Heart right ventricle (tissue), 16 donors: ENCODE measurements around the gene ZNF418. TPM values are rescaled to one million over a fixed set of nuclear protein-coding genes. Genes with fewer than 3 reads are reported as not detected.
"Not testable (repeated sequence)": the region's sequence is repeated elsewhere in the genome, so short reads cannot be mapped to it uniquely, and the experiment has no call there.

Experiments used
- ATAC-seq, 8 donors: fragments of 200-7000 bp; cut with Tn5 transposase; one replicate each; pipeline ENCODE4 v1.9.1; 2020; ENCODE audit warnings: mild to moderate bottlenecking in 8 of 8, moderate library complexity in 8 of 8, moderate number of reproducible peaks in 1 of 8
- DNase-seq, 2 donors: peaks; one replicate each; pipeline ENCODE4 v3.0.0-alpha.2; 2020
- H3K27ac ChIP-seq, 10 donors: fragments of 200-600 bp; sonication (generic) in 2 of 10; one replicate each; pipeline versions ENCODE4 v1.5.0 to v1.8.0; 2020 to 2022; ENCODE audit warnings: mild to moderate bottlenecking in 3 of 10
- H3K27me3 ChIP-seq, 7 donors: fragments of 200-600 bp; one replicate each; pipeline ENCODE4 v1.8.0; 2021 to 2022; ENCODE audit warnings: mild to moderate bottlenecking in 2 of 7
- H3K36me3 ChIP-seq, 9 donors: fragments of 200-600 bp; sonication (generic) in 1 of 9; one replicate each; pipeline versions ENCODE4 v1.5.0 to v1.8.0; 2020 to 2022; ENCODE audit warnings: mild to moderate bottlenecking in 2 of 9
- H3K4me1 ChIP-seq, 9 donors: fragments of 200-600 bp; sonication (generic) in 1 of 9; one replicate each; pipeline versions ENCODE4 v1.5.0 to v1.8.0; 2020 to 2022; ENCODE audit warnings: mild to moderate bottlenecking in 4 of 9
- H3K4me3 ChIP-seq, 10 donors: fragments of 200-600 bp; sonication (generic) in 2 of 10; one replicate each; pipeline versions ENCODE4 v1.5.0 to v1.8.0; 2020 to 2022; ENCODE audit warnings: mild to moderate bottlenecking in 7 of 10, moderate library complexity in 2 of 10
- H3K9me3 ChIP-seq, 11 donors: fragments of 200-600 bp in 10 of 11; sonication (generic) in 2 of 11; one replicate each; pipeline versions ENCODE4 v1.5.0 to v1.8.0; 2013 to 2022; ENCODE audit warnings: mild to moderate bottlenecking in 2 of 11, control low read depth in 1 of 11, moderate library complexity in 1 of 11
- WGBS, 2 donors: extraction: QIAGEN DNeasy Blood & Tissue Kit; methylation state at CpG; one replicate each; pipeline ENCODE4 v1.1.7; 2013; ENCODE audit warnings: inconsistent platforms in 1 of 2; 5-methylcytosine and 5-hydroxymethylcytosine counted together
- intact Hi-C, 10 donors: fragments of 100-400 bp; cut with DNase I; formaldehyde crosslinking; loops; one replicate each; pipeline versions ENCODE4 v1.11.1 to v1.14.2; 2022
- polyA plus RNA-seq, 2 donors: library from polyadenylated mRNA; stranded (reverse); fragments of 200-250 nt; gene quantifications; one replicate each; pipeline ENCODE4 v1.2.3, GENCODE V29; 2013
- total RNA-seq, 10 donors: library from RNA; stranded (reverse); fragmentation: NEBNext Ultra II Directional in 3 of 10; extraction: Animal tissue kit (Norgen Biotek cat#: 25700) in 3 of 10; gene quantifications; one replicate each; pipeline versions ENCODE4 v1.2.1 to v1.2.4, GENCODE V29; 2021 to 2023
- TF ChIP-seq, protein P1 (sequence below), 9 donors: fragments of 200-600 bp; sonication (generic) in 2 of 9; IDR thresholded peaks; one replicate each; pipeline versions ENCODE4 v1.5.0 to v1.8.0; 2021 to 2022; ENCODE audit warnings: antibody characterized with exemption in 9 of 9, mild to moderate bottlenecking in 5 of 9, moderate library complexity in 1 of 9
- donor health status: Arrhythmogenic right ventricular cardiomyopathy.
- donor health status: ischemic (EF 13 %, LVEDD 7.1; RV severe dilation, severe dysfunction).
- donor health status: healthy with polysubstance abuse.
- donor health status: DM: no; HTN: yes; CAD: no.
- donor health status: DM: no; HTN: no; CAD: no.
- donor health status: ischemic (EF 25% LVEDD 6.9; RV normal size, moderate dysfunction).
- donor health status: ischemic (EF 25% LVEDD 5.7; RV mildly dilated, moderate dysfunction).
- donor health status: healthy.
- donor health status: DM: yes; HTN: yes; CAD: no.
- donor health status: Ischemic cardiomyopathy.
- donor health status: ischemic (EF 35%, LVEDD 5.7; RV mildly dilated, moderate dysfunction).
- donor health status: nonischemic (EF 11% LVEDD 7.7; RV severe dilation, severe dysfunction).
- donor health status: DM: yes; HTN: yes; CAD: no.
- donor health status: PGD.
- donor health status: ischemic (EF 29% LVEDD 5.4; RV normal size, mild dysfunction).
- donor health status: nonischemic (EF 23%, LVEDD 6.1; RV moderate dilation, normal function).

The ZNF418 gene
- total and polyA plus RNA-seq, 12 donors, result 3.2 to 16.5 (median 11.3) TPM

DNA sequence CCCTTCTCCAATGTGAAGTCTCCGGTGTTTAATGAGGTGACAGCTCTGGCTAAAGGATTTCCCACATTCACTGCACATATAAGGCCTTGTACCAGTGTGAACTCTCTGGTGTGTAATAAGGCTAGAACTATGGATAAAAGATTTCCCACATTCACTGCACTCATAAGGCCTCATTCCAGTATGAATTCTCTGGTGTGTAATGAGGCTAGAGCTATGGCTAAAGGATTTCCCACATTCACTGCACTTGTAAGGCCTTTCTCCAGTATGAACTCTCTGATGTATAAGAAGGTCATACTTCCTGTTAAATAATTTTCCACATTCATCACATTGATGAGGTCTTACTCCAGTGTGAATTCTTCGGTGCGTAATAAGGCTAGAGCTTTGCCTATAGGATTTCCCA lies 6.4 kb upstream of the ZNF418 start:
- DNase-seq (no peak), ATAC-seq (no peak)
- Histone ChIP-seq H3K9me3 (peaks cover 0 to 100% (median 30%) of the 10 kb centered on the region in 11 donors), H3K36me3 (peaks cover 3 to 74% (median 58%) of the 10 kb centered on the region in 9 donors), H3K27me3 (no peaks in the 10 kb centered on the region), H3K4me3 (no peak overlapping the region), H3K4me1 (peaks cover 3 to 19% (median 10%) of the 10 kb centered on the region in 9 donors), H3K27ac (no peak overlapping the region)
- WGBS, 2 donors, result 99 to 100% methylated on average over 3 of the region's 3 CpGs
- TF ChIP-seq, protein P1, sequence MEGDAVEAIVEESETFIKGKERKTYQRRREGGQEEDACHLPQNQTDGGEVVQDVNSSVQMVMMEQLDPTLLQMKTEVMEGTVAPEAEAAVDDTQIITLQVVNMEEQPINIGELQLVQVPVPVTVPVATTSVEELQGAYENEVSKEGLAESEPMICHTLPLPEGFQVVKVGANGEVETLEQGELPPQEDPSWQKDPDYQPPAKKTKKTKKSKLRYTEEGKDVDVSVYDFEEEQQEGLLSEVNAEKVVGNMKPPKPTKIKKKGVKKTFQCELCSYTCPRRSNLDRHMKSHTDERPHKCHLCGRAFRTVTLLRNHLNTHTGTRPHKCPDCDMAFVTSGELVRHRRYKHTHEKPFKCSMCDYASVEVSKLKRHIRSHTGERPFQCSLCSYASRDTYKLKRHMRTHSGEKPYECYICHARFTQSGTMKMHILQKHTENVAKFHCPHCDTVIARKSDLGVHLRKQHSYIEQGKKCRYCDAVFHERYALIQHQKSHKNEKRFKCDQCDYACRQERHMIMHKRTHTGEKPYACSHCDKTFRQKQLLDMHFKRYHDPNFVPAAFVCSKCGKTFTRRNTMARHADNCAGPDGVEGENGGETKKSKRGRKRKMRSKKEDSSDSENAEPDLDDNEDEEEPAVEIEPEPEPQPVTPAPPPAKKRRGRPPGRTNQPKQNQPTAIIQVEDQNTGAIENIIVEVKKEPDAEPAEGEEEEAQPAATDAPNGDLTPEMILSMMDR (IDR thresholded peaks at IDR 0.05), result no peak
- intact Hi-C loops, result loop anchor here in 1 of 10 donors (10.0 kb wide), 1 partner anchor 213 kb away; the partner anchor contains the start of gene ZNF329

- Histone ChIP-seq H3K4me1 (peaks cover 0 to 18% (median 10%) of the 10 kb centered on the region in 9 donors), H3K36me3 (peaks cover 0 to 65% (median 31%) of the 10 kb centered on the region in 9 donors), H3K9me3 (peaks cover 0 to 100% (median 10%) of the 10 kb centered on the region in 11 donors), H3K27me3 (no peaks in the 10 kb centered on the region), H3K27ac (peak overlapping the region in 1 of 10 donors; percentile 79), H3K4me3 (peak overlapping the region in 5 of 10 donors; percentile 61 to 88 (median 79))
- TF ChIP-seq, protein P1 (IDR thresholded peaks at IDR 0.05), result no peak
- ATAC-seq, result no peak
- no peak for DNase-seq
- intact Hi-C loops, result no loop called here
- 86 to 87% methylated on average over 12 of the region's 12 CpGs for WGBS, 2 donors
Measured at GRCh38 chr19:57935731-57936130, 529 bp upstream of the ZNF418 start.

GRCh38 chr19:57927587-57927986 lies 7.6 kb downstream of the ZNF418 start:
- TF ChIP-seq, protein P1 (IDR thresholded peaks at IDR 0.05), result no peak
- no peaks in the 10 kb centered on the region for H3K27me3 ChIP-seq
- ATAC-seq, result no peak
- 96 to 99% methylated on average over 4 of the region's 4 CpGs for WGBS, 2 donors
- H3K27ac ChIP-seq, result no peak overlapping the region
- H3K4me1 ChIP-seq, result no peaks in the 10 kb centered on the region
- intact Hi-C loops, result no loop called here
- DNase-seq, result no peak
- peaks cover 5 to 93% (median 53%) of the 10 kb centered on the region in 9 donors for H3K36me3 ChIP-seq
- no peak overlapping the region for H3K4me3 ChIP-seq
- H3K9me3 ChIP-seq, result peaks cover 0 to 100% (median 53%) of the 10 kb centered on the region in 11 donors

- H3K9me3 ChIP-seq, result peaks cover 0 to 42% (median 0%) of the 10 kb centered on the region in 11 donors
- H3K27ac ChIP-seq, result peak within 1 kb of the TSS in 9 of 10 donors; percentile 76 to 90 (median 85)
- H3K27me3 ChIP-seq, intact Hi-C loops: not testable (repeated sequence)
- 0% methylated on average over 51 of the region's 51 CpGs for WGBS, 2 donors
- H3K36me3 ChIP-seq, result peaks cover 0 to 60% (median 23%) of the 10 kb centered on the region in 9 donors
- peaks cover 0 to 20% (median 14%) of the 10 kb centered on the region in 9 donors for H3K4me1 ChIP-seq
- ATAC-seq (peak; percentile 97 to 100 (median 99)), DNase-seq (peak; percentile 69 to 93)
- TF ChIP-seq, protein P1 (IDR thresholded peaks at IDR 0.05), result peak in 6 of 9 donors; percentile 17 to 61 (median 44)
- H3K4me3 ChIP-seq, result peak within 1 kb of the TSS; percentile 69 to 99 (median 94)
Measured at GRCh38 chr19:57916168-57916995, 18.8 kb downstream of the ZNF418 start, which contains the start of gene ZNF417. Gene ZNF417, minus strand, starts transcription at chr19:57916592. Its CDS starts 181 bp downstream, at chr19:57916411.
